HT1080 (cell line): ENCODE results near the gene ZMAT2. TPM values are rescaled to one million over a fixed set of nuclear protein-coding genes. Genes with fewer than 3 reads are reported as not detected.
"Not testable (repeated sequence)": the region's sequence is repeated elsewhere in the genome, so short reads cannot be mapped to it uniquely, and the experiment has no call there.

Experiments
- DNase-seq: peaks from one replicate; pipeline ENCODE4 v3.0.0-alpha.2; 2015; ENCODE audit warnings: low read depth
- small RNA-seq: library from RNA; depleted of rRNA; stranded (forward); fragments of <200 nt; gene quantifications from one replicate; pipeline ENCODE3, GENCODE V24; 2014
- total RNA-seq: library from RNA; depleted of rRNA; stranded (reverse); fragments of >200 nt; shearing (Covaris generic); gene quantifications from 2 replicates; pipeline ENCODE4 v1.2.3, GENCODE V29; 2014; rRNA removed

ZMAT2 gene
- total RNA-seq, 1 experiment from 2014 or later = 22.9 TPM

DNA sequence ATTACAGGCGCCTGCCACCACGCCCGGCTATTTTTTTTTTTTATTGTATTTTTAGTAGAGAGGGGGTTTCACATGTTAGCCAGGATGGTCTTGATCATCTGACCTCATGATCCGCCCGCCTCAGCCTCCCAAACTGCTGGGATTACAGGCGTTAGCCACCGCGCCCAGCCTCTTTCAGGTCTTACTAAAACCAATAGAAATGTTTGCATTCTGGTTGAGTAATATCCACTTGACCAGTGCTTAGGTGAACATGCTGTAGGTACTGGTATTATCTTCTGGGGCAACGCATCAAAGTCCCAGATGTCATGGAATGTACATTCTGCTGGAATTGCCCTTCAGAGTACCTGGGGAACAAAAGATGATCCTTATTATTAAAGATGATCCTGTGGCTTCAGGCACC is 8.5 kb downstream of the ZMAT2 start:
- not testable (repeated sequence) for DNase-seq

DNA sequence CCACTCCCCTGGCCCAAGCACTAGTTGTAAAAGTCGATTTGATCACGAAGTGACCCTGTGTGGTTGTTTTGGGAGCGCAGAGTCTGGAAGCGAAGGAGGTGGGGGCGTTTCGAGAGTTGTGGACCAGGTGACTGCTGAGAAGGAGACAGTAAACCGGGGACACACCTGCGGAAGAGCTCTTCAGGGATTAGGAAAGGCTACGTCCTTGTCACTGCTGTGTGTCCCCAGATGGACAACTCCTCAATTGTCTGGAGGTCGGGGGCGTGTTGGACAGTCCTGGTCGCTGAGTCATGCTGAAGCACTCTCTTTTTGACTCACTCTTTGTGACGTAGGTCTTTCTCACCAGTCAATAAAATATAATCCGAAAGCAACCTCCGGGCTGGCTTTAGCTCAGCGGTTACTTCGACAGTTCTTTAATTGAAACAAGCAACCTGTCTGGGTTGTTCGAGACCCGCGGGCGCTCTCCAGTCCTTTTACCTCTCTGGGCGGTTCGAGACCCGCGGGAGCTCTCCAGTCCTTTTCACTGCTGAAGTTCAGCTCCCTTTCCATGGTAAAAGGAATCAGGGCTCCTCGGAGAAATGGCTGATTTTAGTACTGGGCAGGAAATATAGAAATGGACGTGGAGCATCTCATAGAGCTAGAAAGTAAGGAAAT is 10.8 kb downstream of the ZMAT2 start:
- peak; percentile 99 for DNase-seq

GRCh38 chr5:140711794-140712193 is 11.5 kb downstream of the ZMAT2 start:
- DNase-seq = no peak

GRCh38 chr5:140713562-140714094 is 13.4 kb downstream of the ZMAT2 start:
- no peak for DNase-seq

DNA sequence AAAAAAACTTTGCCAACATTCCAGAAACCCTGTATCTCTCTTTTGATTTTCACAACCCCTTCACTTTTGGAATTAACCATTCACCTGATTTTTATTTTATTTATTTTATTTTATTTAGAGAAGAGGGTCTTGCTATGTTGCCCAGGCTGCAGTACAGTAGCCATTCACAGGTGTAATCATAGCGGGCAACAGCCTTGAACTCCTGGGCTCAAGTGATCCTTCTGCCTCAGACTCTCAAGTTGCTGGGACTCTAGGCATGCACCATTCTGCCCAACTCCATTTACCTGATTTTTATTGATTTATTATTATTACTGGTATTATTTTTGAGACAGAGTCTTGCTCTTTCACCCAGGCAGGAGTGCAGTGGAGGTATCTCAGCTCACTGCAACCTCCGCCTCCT is 16.0 kb downstream of the ZMAT2 start:
- not testable (repeated sequence) for DNase-seq

GRCh38 chr5:140718266-140718592 is 18.0 kb downstream of the ZMAT2 start:
- no peak for DNase-seq

- not testable (repeated sequence) for DNase-seq
Observed at GRCh38 chr5:140720738-140721137, 20.5 kb downstream of the ZMAT2 start.

- DNase-seq = not testable (repeated sequence)
Observed at GRCh38 chr5:140721395-140721794, 21.1 kb downstream of the ZMAT2 start.

DNA sequence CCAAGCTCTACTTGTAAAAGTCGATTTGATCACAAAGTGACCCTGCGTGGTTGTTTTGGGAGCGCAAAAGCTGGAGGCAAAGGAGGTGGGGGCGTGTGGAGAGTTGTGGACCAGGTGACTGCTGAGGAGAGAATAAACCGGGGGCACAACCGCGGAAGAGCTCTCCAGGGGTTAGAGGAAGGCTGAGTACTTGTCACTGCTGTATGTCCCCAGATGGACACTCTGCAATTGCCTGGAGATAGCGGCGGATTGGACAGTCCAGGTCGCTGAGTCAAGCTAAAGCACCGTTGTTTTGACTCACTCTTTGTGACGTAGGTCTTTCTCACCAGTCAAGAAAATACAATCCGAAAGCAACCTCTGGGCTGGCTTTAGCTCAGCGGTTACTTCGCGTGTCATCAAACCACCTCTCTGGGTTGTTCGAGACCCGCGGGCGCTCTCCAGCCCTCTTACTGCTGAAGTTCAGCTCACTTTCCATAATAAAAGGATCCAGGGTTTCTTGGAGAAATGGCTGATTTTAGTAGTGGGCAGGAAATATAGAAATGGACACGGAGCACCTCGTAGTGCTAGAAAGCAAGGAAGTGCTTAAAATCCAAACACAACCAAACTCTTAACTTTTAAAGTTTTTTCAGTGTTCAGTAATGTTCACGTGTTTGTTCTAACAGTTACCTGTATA is 25.7 kb downstream of the ZMAT2 start:
- peak; percentile 98 for DNase-seq

DNA sequence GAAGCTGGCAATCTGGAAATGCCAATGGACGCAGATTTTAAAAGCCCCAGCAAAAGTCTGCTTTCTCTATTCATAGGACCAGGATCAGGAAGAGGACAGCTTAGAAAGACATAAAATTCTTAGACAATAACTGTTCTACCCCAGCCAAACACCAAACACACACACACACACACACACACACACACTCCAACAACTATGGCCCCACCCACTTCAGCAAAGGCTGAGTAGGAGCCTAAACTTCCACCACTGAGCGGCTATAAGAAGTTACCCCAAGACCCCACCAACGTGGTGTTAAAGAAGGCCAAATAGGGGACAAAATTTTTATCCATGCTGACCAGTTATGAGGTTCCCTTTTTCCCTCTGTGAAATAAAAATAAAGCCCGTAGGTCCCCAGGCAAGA is 32.9 kb downstream of the ZMAT2 start:
- no peak for DNase-seq

DNA sequence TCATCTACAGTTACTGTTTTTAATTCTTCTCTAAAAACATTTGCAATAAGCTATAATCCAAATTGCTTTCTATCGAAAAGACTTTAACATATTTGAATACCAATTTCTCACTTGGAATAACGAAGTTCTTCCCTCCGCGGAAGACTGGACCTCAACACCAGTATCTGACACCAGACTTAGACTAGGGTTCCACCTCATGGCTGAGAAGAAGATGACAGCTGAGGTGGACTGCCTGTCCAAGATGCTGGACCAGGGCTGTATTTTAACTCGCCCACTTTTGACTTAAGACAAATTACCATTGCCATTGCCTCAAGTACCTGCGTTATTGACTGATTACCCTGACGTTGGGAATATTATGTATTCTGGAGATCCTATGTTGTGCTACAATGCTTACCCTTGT is 34.1 kb downstream of the ZMAT2 start:
- peak; percentile 40 for DNase-seq

DNA sequence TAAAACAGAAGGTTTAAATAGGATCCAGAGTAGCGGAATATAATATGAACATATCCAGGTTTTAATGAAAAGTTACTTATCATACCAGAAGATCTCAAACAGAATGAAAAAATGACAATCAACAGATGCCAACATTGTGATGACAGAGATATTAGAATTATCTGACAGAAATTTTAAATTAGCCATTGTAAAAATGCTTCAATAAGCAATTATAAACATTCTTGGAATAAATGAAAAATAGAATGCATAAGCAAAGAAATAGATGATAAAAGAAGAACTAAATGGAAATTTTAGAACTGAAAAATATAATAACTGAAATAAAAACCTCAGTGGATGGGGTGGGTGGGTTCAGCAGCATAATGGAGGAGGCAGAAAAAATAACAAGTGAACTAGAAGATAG is 37.2 kb downstream of the ZMAT2 start:
- DNase-seq = no peak

- DNase-seq = no peak
Observed at GRCh38 chr5:140741967-140742366, 41.7 kb downstream of the ZMAT2 start.

DNA sequence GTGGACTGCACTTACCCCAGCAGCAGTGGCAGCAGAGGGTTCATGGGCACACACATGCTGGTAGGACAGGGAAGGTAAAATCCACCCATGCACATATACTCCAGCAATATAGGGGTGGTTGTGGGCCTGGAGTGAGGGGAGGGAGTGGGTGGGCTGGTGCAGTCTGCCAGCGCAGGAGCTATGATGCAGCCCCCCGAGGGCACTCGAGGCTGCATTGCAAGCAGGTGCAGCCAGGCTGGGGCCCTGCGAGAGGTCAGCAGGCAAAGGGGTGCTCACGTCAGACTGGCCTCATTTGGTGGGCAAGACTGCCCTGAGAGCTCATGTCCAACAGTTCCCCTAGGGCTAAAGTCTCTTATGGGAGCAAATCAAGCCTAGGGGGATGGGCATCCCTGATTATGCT is 53.3 kb downstream of the ZMAT2 start:
- DNase-seq = no peak

Small RNA genes within 50 kb of the gene (small RNA-seq; reads per million reads assigned to genes)
- 7.7 reads per million, percentile 90 among the genes with 10 or more reads in this experiment for gene VTRNA1-1
- 0.89 reads per million, percentile 71 among the genes with 10 or more reads in this experiment for gene VTRNA1-2
- 0.75 reads per million, percentile 67 among the genes with 10 or more reads in this experiment for gene VTRNA1-3

Other genes starting within 250 kb of the ZMAT2 start
- gene EIF4EBP3, start 152.8 kb upstream of the ZMAT2 start, total RNA-seq = 0.80 TPM in 1 of 2 replicates, not detected in the other
- 54.4 and 56.8 TPM in 2 replicates for gene SRA1, start 143.0 kb upstream of the ZMAT2 start, total RNA-seq
- gene APBB3, start 135.8 kb upstream of the ZMAT2 start, total RNA-seq = 5.0 and 5.3 TPM in 2 replicates
- gene SLC35A4, start 135.6 kb upstream of the ZMAT2 start, total RNA-seq = 24.9 and 36.9 TPM in 2 replicates
- not detected in 2 replicates for gene CD14, start 67.3 kb upstream of the ZMAT2 start, total RNA-seq
- gene TMCO6, start 61.0 kb upstream of the ZMAT2 start, total RNA-seq = 7.6 and 9.8 TPM in 2 replicates
- gene NDUFA2, start 52.8 kb upstream of the ZMAT2 start, total RNA-seq = 167 and 190 TPM in 2 replicates
- gene IK, start 52.6 kb upstream of the ZMAT2 start, total RNA-seq = 118 and 141 TPM in 2 replicates
- gene WDR55, start 35.5 kb upstream of the ZMAT2 start, total RNA-seq = 29.4 and 41.4 TPM in 2 replicates
- gene DND1, start 26.9 kb upstream of the ZMAT2 start, total RNA-seq = 1.8 and 2.8 TPM in 2 replicates
- gene HARS1, start 9.1 kb upstream of the ZMAT2 start, total RNA-seq = 116 and 121 TPM in 2 replicates
- gene HARS2, start 9.0 kb upstream of the ZMAT2 start, total RNA-seq = 34.6 and 39.3 TPM in 2 replicates
- gene PCDHA1, start 85.7 kb downstream of the ZMAT2 start, total RNA-seq = 0.03 and 0.23 TPM in 2 replicates
- not detected in 2 replicates for gene PCDHA2, start 94.4 kb downstream of the ZMAT2 start, total RNA-seq
- gene PCDHA3, start 100.6 kb downstream of the ZMAT2 start, total RNA-seq = 0.06 TPM in 1 of 2 replicates, not detected in the other
- 0.06 and 0.07 TPM in 2 replicates for gene PCDHA4, start 106.6 kb downstream of the ZMAT2 start, total RNA-seq
- not detected in 2 replicates for gene PCDHA5, start 121.2 kb downstream of the ZMAT2 start, total RNA-seq
- 0.03 and 0.10 TPM in 2 replicates for gene PCDHA6, start 127.5 kb downstream of the ZMAT2 start, total RNA-seq
- not detected in 2 replicates for gene PCDHA7, start 133.8 kb downstream of the ZMAT2 start, total RNA-seq
- not detected in 2 replicates for gene PCDHA8, start 140.7 kb downstream of the ZMAT2 start, total RNA-seq
- gene PCDHA9, start 147.9 kb downstream of the ZMAT2 start, total RNA-seq = not detected in 2 replicates
- gene PCDHA10, start 155.4 kb downstream of the ZMAT2 start, total RNA-seq = not detected in 2 replicates
- not detected in 2 replicates for gene PCDHA11, start 168.5 kb downstream of the ZMAT2 start, total RNA-seq
- gene PCDHA12, start 174.9 kb downstream of the ZMAT2 start, total RNA-seq = not detected in 2 replicates
- not detected in 2 replicates for gene PCDHA13, start 181.7 kb downstream of the ZMAT2 start, total RNA-seq
- not detected in 2 replicates for gene PCDHAC1, start 225.9 kb downstream of the ZMAT2 start, total RNA-seq